Coronary artery (tissue), 2 donors: ENCODE results near the gene GAREM1.

Source experiments
- DNase-seq: peaks from one replicate; pipeline ENCODE4 v3.0.0-alpha.2; 2017; ENCODE audit warnings: low spot score
- H3K27ac ChIP-seq, 2 donors: fragments of 200-600 bp; sonication (generic); one replicate each; pipeline ENCODE4 v1.5.1; 2016 to 2019
- H3K4me3 ChIP-seq: fragments of 200-600 bp; sonication (generic); 2 replicates; pipeline ENCODE4 v1.5.1; 2016; ENCODE audit warnings: mild to moderate bottlenecking, moderate library complexity
- TF ChIP-seq, protein P1 (sequence below): fragments of 200-600 bp; sonication (generic); IDR thresholded peaks from one replicate; pipeline ENCODE4 v1.5.1; 2019; ENCODE audit warnings: antibody characterized with exemption

GAREM1 gene

DNA sequence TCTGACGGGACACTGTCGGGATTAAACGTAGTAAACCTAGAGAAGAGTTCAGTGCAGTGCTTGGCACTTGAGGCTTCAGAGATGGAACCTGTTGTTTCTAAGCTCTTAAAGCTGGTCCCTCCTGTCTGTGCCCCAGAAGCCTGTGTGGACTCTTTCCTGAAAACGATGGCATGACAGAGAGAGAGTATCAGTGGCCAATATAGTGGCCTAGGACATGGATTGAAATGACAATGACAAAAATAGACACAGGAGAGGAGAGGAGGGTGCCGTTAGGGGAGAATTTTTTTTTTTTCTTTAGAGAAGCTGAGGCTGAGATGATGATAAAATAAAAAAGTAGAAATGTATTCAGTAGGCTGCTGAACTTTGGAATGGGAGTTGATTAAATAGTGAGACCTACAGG is 138.0 kb downstream of the GAREM1 start:
- Histone ChIP-seq H3K4me3 (no peak overlapping the region), H3K27ac (no peak overlapping the region)
- TF ChIP-seq, protein P1, sequence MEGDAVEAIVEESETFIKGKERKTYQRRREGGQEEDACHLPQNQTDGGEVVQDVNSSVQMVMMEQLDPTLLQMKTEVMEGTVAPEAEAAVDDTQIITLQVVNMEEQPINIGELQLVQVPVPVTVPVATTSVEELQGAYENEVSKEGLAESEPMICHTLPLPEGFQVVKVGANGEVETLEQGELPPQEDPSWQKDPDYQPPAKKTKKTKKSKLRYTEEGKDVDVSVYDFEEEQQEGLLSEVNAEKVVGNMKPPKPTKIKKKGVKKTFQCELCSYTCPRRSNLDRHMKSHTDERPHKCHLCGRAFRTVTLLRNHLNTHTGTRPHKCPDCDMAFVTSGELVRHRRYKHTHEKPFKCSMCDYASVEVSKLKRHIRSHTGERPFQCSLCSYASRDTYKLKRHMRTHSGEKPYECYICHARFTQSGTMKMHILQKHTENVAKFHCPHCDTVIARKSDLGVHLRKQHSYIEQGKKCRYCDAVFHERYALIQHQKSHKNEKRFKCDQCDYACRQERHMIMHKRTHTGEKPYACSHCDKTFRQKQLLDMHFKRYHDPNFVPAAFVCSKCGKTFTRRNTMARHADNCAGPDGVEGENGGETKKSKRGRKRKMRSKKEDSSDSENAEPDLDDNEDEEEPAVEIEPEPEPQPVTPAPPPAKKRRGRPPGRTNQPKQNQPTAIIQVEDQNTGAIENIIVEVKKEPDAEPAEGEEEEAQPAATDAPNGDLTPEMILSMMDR = no peak
- no peak for DNase-seq

DNA sequence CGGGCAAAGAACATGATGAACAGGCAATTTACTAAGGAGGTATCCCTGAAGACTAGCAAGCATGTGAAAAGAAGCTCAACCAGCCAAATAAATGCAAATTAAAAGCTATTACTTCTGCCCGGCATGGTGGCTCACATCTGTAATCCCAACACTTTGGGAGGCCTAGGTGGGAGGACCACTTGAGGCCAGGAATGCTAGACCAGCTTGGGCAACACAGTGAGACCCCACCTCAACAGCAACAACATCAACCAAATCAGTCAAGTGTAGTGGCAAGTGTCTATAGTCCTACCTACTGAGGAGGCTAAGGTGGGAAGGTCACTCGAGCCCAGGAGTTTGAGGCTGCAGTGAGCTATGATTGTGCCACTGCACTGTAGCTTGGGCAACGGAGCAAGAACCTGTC is 141.7 kb downstream of the GAREM1 start:
- H3K27ac ChIP-seq = no peak overlapping the region
- H3K4me3 ChIP-seq = no peak overlapping the region
- TF ChIP-seq, protein P1 = no peak
- no peak for DNase-seq

DNA sequence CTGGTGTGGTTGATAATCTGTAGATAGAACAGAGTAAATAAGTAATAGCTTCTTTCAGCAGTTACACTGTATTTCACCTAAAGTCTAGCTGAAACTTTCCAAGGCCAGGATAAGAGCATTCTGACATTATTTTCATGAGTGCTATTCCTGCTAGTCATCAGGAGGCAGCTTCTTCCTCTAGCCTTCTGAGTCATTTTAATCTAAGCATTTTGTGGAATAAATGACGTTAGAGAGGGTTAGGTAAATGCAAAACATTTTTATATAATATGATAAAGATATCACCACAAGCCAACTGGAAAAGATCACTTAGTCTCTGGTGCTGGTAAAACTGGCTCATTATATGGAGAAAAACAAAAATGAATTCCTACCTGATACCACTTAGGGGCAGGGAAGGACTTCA is 142.3 kb downstream of the GAREM1 start:
- DNase-seq = no peak
- H3K4me3 ChIP-seq = no peak overlapping the region
- no peak overlapping the region for H3K27ac ChIP-seq
- TF ChIP-seq, protein P1 = no peak

DNA sequence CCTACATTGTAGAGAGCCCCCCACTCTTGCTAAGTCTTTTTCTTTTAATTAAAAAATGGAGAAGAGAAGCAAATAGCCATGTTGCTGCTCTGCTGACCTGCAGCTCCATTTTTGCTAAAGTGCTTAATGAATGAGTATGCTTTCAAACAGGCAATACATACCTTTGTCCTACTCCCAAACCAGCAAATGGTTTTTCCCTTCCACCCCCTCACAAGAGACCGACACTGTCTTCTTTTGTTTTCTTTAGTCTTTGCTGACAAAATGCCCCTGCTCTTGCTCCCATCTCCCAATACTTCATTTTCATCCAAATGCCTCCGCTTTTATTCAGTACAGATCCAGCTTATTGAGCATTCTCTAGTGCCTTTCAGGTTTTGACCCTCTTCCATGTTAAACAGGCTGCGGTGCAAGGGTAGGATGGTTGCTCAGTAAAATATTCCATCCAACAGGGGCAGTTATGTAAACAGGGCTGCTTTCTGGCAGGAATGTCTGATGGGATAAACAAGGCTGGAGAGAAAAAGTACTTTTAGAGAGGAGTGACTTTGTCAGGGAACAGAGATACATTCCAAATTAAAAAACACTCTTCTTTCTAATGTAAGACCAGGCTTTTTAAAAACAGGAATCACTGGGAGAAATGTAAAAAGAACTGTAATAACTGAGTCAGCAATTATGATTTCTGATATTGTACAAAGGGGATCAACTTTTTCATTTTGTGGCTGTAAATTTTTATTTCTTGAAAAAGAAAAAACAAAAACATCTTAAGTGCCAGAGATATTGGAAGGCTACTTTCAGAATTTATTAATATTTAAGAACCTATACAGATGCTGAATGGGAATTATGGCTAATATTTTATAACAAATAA is 144.0 kb downstream of the GAREM1 start:
- no peak overlapping the region for H3K4me3 ChIP-seq
- DNase-seq = no peak
- H3K27ac ChIP-seq = peak overlapping the region in 1 of 2 donors; percentile 29
- TF ChIP-seq, protein P1 = no peak

DNA sequence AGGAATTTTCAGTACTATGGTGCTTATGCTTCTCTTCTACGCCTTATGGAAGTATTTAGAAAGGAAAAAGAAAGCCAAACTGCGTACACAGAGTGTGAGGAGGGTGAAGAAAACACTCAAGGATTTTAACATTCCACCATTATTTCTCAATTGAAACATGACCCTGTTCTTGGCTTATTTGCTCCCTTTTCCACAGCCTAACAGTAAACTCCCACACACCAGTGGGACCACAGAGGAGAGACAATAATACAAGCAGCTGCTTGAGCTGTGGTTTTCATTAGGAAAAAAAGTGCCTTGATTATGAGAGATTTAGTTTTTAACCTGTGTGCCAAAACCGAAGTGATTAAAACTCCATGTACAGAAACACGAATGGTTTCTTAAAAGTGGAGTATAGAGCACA is 146.5 kb downstream of the GAREM1 start:
- TF ChIP-seq, protein P1 = no peak
- Histone ChIP-seq H3K4me3 (no peak overlapping the region), H3K27ac (peak overlapping the region in 1 of 2 donors; percentile 36)
- no peak for DNase-seq

DNA sequence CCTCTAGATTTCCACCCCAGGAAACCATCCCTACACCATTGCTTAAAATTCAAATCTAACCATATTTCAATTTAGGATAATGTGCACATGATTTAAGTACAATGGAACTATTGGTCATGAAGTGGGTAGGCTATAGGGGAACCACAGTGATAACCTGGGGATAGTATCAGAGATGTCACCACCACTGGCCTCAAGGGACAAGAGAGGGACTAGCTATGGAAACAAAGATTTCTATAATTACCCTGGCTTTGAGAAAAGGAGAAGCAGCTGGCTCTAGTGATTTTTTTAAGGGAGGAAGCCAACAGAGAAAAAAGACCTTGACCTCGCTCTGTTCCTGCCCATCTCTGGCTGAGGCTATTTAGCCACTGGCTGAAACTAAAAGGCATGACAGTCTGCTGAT is 148.9 kb downstream of the GAREM1 start:
- TF ChIP-seq, protein P1 = no peak
- DNase-seq = no peak
- Histone ChIP-seq H3K4me3 (no peak overlapping the region), H3K27ac (no peak overlapping the region)

DNA sequence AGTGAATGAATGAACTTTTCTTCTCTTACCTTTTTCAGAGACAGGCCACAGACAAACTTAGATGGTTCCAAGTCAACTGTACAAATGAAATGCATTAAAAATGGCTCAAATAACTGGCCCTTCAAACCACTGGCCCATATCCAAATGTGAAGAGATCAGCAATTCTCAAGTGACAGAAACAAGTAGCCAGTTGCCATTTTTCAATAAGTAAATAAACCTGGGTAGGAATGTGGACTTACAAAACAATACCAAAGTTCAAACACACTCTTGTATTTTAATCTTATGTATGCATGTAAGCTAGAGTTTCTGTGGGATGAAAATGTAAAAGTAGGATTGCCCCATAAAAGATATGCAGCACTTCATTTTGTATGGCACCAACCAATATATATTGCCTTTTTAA is 151.6 kb downstream of the GAREM1 start:
- TF ChIP-seq, protein P1 = no peak
- Histone ChIP-seq H3K27ac (no peak overlapping the region), H3K4me3 (no peak overlapping the region)
- DNase-seq = no peak
